NCI-H2029 (cell line): Measurements from ENCODE around the gene HOXB9.

Source experiments
- DNase-seq: peaks from one replicate; lab custom pipeline; 2025; lab: John Stamatoyannopoulos, UW

The HOXB9 gene

GRCh38 chr17:48624118-48624517 lies 2.0 kb downstream of the HOXB9 start:
- no peak for DNase-seq

DNA sequence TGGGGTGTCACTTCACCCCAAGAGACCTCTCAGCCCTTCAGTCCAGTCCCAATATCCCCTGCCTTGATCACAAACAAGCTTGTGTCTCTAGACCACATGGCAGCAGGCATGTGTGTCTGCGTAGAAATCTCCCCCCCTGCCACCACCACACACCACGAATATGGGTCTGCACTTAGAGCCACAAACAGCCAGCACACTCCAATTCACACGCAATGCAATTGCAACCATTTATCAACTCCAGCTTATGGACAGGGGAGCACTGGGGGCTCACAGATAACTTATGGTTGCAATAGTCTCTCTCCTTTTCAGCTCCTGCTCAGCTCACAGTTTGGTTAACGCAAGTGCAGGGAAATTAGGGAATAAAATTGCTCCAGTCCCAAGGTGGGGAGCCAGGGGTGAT lies 2.6 kb downstream of the HOXB9 start:
- no peak for DNase-seq

DNA sequence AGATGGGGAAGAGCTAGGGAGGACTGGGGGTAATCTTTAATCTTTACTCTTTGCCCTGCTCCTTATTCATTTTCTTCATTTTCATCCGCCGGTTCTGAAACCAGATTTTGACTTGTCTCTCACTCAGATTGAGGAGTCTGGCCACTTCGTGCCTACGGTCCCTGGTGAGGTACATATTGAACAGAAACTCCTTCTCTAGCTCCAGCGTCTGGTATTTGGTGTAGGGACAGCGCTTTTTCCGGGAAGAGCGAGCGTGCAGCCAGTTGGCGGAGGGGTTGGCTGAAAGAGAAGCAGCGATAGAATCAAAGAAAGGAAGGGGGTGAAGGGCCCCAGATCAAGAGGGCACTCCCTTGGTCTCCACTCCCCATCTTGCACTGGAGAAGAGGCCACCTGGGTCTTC lies 3.3 kb downstream of the HOXB9 start:
- no peak for DNase-seq

DNA sequence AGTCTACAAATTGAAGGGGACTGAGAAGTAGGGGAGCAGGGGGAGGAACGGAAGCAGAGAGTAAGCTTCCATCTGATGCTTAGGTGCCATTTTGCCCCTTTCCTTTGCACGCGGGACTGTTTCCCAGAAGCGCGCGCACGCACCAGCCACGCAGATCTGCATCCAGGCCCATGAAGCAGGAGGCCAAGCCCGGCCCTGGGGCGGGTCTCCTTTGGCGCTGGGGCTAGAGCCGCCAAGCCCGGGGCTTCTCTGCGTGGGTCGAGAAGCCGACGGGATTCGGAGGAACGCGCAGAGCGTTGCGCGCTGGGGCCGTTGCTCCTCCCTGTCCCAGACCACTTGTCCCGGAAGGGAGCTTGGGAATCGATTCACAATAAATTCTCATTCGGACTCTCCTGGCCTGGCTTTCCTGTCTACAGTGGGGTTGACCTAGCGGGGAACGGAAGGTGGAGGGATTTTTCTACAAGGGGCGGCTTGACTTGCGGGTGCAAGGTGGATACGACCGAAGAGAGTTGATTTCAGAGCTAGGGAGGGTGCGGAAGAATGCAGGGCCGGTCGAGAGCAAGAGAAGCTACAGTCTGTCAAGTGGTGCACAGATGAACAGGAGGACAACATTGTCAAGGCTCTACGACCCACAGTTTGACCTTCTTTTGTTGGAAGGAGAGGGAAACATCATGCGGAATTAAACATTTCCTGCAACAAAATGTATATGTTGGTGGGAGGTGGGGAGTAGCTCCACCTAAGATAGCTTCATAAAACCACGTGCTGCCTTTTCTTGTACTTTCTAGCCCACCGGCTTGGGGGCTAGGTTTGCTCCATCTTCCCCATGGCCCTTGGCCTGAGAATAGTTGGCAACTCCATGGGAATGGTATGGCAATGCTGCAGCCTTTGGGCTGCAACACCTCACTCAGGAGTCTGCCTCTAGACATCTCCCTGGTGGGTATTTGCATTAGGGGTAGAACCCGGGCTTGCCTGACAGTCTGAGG lies 4.5 kb downstream of the HOXB9 start:
- no peak for DNase-seq

DNA sequence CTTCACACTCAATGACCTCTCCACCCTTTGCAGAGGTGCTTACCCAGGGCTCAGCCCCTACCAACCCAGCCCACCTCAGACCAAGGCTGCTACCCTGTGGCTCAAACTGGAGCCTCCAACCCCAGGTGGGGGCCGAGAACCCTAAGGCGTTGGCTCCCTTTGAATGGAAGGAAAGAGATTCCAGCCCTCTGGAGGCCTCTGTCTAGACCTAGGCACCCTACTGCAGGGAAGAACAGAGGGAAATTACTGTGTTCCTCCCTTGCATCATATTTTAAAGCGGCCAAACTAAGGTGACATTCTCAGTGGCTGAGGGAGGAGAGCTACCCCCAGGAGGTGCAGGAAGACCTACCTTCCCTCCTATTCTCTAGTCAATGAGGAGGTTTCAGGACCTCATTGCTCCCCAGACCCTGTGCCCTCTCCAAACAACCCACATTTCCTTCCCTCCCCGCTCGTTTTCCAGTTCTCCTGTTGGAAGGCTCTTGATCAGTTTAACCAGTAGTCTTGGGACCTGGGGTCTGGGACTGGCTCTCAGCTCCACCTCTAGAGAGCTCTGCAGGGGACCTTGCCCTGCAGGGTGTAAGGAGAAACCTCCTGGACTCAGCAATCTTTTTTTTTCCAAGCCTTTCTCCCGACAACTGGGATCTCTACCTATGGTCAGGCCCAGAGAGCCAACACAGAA lies 5.6 kb downstream of the HOXB9 start:
- DNase-seq: no peak

DNA sequence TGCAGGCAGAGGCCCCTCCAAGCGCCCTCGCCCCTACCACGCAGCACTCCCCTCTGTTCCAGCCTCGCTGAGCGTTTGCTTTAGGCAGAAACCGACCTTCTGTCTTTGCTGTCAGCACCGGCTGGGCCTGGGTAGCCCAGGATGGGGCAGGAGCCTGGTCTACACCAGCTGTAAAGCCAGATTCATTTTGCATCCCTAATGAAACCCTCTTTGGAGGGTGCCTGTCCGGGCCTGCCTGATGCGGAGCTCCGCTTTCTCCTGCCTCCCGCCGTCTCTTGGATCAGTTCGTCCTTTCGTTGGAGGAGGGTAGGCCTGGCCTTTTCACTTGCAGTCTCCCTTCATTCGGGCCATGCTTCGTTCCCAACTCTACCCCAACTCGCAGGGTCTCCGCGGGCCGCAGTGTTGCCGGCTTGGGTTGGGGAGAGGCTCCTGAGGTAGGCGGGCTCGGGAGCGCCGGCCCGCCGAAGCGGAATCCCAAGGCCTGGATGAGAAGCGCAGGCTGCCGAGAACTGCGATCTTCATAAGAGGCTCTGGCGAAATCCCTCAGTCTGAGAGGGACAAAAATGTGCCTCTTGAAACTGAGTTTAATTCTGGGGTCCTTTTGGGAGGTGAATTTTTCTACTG lies 6.2 kb downstream of the HOXB9 start:
- no peak for DNase-seq

GRCh38 chr17:48618256-48618896 lies 7.8 kb downstream of the HOXB9 start:
- peak; percentile 65 for DNase-seq

- no peak for DNase-seq
Measured at GRCh38 chr17:48617471-48618255, 8.5 kb downstream of the HOXB9 start.

DNA sequence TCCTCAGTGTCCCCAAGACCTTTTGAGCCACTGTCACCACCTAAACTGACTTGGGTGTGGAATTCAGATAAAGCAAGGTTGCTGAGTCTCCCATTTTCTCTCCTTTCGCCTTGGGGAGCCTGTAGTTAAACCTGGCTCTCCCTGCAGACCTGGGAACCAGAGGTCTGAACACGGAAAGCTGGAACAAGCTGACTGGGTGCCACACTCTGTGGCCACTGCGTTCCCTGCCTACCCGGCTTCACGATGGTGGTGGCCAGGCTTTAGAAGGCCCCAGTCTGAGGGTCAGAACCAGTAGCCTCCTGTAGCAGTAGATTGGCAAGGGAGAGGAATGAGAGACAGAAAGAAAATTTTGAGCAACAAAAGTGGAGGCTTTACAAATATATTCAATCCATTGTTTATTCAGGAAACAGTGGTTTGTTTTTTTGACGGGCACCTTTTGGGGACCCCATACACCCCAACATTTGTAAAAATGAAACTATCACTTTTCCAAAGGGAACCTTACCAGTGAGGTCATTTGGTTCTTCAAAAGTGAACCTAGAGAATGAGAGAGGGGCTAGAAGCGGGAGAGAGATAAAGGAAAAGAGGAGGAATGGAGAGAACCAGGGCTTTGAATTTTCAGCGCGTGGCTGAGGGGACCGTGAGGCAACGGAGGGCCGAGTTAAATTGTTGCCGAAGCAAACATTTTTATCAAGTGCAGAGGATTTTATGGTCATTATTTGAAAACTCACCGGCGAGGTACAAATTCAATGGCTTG lies 9.3 kb downstream of the HOXB9 start:
- no peak for DNase-seq

DNA sequence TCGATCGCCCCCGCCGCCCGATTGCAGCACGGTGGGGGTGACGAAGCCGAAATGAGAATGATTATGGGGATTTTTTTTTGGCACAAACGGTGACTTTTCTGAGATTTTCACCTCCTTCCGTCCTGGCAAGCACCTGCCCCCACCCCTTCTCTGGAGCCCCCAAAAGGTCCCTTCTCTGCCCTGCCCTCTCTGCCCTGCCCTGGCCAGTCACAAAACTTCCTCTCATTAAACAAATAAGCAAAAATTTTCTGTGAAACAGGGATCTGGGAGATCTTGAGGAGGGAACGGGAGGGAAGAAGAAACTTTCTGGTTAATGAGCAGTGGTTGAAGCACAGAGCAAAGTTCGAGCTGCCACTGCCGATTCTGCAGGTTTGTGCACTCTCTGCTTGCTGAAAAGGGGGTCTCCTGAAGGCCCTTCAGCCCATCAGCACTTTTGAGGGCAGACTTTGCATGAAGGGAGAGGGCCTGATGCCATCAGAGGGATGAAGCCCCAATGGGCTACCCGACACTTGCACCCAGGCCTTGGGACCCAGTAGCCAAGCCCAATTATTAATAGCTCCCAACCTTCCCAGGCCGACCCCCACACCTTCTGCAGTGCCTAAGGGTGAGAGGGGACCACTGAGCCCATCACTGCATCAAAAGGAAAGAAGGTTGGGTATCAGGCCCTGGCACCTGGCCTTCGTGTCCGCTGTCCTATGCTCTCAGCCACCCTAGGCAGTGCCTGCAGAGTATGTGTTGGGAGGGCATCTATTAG lies 10.0 kb downstream of the HOXB9 start:
- DNase-seq: no peak

DNA sequence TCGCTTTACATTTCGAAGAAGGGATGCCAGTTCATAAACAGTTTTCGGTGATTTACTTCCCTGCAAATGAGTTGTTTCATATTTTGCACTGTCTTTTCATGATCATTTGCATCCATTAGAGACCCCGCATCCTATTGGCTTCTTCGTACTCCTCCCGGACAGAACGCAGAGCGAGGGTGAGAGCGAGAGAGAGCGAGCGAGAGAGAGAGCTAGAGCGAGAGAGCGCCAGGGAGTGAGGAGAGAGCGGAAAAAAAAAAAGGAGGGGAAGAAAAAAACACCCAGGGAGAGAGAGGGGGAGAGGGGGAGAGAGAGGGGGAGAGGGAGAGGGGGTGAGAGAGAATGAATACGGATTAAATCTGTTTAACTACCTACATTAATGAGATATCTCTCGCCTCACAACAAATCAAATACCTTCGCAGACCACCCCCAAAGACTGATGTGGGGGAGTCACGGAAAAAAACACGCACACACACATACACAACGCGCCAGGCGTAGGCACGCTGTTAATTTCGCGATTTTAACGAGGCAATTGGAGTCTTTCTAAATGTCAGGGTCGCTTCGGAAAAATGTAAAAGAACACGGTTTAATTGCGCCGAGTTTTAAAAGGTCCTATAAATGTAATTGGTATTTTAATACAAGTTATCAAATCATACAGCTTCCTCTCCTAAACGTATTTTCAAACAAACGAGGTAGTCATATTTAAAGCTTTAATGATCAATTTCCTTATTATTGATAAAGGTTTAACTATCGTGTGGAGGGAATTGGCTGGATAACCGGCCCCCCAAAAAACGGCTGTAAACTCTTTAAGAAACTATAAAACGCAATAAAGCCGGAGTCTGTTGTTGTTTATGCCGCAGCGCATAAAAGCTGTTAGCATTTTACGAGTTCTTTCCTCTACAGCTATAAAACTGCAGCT lies 10.9 kb downstream of the HOXB9 start, which contains the start of gene HOXB8:
Gene HOXB8 (minus strand): TSS at position 246 of the 916 bp plus-strand sequence. CDS start 588 bp downstream, outside the sequence.
- DNase-seq: no peak

- no peak for DNase-seq
Measured at GRCh38 chr17:48613862-48614694, 12.1 kb downstream of the HOXB9 start.

DNA sequence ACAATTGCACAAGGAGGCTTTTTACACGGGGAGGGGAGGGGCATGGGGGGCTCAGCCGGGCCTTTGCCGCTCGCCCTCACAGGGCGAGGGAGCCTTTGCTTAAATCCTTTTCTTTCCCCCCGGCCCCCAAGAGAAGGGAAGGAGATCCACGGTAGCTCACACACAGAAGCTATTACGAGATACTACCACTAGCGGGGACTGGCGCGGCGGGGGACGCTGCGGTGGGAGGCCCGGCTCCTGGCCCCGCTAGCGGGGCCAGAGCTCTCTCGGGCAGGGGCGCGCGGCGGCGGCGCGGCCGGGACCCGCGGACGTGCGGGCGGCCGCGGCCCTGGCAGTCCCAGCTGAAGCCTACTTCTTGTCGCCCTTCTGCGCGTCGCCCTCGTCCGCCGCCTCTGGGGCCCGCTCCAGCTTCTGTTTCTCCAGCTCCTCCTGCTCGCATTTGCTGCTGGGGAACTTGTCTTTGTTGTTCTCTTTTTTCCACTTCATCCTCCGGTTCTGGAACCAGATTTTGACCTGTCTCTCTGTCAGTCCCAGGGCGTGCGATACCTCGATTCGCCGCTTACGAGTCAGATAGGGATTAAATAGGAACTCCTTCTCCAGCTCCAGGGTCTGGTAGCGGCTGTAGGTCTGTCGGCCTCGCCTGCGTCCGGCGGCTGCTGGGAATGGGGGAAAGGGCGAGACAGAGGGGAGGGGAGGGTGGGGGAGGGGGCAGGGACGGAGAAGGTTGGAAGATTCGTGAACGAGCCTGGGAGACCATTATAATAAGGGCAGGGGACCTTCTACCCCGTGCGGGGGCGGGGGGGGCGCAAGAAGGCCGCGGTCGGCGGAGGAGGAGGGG lies 13.1 kb downstream of the HOXB9 start:
- no peak for DNase-seq

DNA sequence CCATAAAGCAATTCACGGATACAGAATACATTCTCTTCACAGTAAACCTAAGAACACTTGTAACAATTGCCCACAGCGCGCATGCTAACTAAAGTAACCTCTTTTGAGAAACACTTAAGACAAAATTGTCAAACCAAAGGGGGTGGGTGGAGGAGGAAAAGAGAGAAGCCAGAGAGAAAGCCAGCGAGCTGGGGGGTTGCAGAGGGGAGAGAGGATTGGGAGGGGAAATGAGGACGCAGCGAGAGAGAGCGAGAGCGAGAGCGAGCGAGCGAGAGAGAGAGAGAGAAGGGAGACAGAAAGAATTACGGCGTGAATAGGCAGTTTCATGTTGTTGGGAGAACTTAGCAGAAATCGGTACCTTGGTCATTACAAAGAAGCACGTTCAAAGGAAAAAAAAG lies 13.7 kb downstream of the HOXB9 start:
- peak; percentile 68 for DNase-seq

DNA sequence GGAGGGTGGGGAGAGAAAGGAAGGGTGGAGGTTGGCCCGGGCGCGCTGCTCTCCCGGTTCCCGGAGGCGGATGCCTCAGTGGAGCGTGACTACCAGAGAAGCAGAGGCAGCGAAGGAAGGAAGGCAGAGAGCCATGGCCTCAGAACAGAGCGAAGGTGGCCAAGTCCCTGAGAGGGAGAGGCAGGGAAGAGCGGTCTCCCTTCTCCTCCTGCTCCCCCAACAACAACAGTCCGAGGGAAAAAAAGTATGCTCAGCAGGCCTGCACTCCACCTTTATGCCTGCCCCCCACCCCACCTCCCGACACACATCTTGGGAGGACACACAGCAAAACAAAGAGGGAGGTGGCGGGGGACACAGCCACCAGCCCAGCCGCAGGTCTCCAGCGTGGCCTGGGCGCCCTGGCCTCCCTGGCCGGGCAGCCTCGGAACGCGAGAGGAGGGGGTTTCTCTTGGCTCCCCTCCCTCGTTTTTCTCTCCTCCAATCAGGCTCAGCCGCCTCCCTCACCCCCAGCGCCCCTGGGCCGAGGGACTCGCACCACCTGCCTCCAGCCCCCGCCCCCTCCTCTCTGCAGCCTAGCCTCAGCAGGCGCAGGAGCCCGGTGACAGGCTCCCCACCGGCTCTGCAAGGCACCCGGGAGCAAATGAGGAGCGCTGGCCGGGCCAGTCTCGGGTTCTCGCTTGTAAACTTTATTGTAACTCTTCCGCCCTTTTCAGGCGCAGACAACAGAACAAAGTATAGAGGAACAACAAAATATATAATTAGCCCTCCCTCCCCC lies 14.3 kb downstream of the HOXB9 start:
- DNase-seq: peak; percentile 80

DNA sequence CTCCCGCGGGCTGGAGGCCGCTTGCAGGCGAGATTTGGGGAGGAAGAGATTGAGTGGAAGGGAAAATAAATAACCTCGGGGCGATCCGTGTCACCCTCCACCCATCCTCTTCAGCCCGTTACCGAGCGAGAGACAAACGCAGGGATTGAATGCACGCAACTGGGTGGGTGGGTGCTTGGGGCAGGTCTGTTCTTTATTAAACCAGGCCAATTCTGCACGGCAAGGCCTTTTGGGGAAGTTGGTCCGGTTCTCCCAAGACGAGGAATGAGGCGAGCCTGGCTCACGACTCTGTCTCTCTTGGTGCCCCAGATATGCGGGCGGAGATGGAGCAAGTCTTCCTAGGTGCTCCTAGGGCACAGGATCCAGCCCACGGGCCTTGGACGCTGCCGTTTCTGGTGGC lies 14.9 kb downstream of the HOXB9 start:
- DNase-seq: no peak
